Measurements from ENCODE around the gene METTL14.

DNA sequence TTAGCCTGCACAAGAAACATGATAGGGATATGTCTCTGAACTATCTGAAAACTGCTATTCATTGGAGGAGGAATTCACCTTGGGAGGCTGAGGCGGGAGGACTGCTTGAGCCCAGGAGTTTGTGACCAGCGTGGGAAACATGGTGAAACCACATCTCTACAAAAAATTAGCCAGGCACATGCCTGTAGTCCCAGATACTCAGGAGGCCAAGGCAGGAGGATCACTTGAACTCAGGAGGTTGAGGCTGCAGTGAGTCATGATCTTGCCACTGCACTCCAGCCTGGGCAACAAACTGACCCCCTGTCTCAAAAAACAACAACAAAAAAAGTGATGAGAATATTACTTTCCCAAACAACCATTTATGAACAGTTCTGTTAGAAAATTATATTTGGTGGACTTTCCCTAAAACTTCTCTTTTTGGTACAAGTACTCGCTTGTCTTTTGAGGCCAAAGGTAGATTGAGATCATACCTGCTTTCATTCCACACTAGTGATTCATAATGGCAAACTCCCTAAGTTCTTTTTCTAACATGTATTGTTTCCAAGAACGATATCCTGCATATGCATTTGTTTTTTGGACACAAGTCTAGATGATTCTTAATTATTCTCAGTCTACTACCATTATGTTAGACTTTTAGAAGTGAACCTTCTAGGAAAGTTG, 33.4 kb downstream of the METTL14 start:
- TF ChIP-seq CTCF (conservative IDR thresholded peaks at IDR 0.05; ENCODE audit: low read length), result no peak
- TF ChIP-seq EZH2phosphoT487 (IDR thresholded peaks at IDR 0.05; ENCODE audit: borderline replicate concordance), result no peak
